ENCODE results near the gene RTN4RL1.

Gene RTN4RL1

DNA sequence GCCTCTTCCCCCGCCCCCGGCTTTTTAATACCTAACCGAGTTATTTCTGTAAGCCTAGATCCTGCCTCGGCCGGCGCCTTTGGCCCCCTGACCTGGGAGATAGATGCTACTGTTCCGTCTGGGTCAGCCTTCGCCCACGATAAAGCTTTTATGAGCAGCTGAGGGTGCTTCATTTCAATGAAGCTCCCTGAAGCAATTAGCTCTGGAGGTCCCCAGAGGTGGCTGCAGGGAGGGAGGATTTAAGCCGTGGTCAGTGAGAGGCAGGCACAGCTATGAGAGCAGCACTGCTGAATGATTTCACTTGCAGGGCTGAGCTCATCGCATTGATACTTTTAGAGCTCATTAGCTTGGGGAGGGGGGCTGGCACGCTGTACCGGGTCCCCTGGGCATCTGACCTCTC lies 105.9 kb downstream of the RTN4RL1 start:
- no peak for DNase-seq (ENCODE audit: low read depth)

DNA sequence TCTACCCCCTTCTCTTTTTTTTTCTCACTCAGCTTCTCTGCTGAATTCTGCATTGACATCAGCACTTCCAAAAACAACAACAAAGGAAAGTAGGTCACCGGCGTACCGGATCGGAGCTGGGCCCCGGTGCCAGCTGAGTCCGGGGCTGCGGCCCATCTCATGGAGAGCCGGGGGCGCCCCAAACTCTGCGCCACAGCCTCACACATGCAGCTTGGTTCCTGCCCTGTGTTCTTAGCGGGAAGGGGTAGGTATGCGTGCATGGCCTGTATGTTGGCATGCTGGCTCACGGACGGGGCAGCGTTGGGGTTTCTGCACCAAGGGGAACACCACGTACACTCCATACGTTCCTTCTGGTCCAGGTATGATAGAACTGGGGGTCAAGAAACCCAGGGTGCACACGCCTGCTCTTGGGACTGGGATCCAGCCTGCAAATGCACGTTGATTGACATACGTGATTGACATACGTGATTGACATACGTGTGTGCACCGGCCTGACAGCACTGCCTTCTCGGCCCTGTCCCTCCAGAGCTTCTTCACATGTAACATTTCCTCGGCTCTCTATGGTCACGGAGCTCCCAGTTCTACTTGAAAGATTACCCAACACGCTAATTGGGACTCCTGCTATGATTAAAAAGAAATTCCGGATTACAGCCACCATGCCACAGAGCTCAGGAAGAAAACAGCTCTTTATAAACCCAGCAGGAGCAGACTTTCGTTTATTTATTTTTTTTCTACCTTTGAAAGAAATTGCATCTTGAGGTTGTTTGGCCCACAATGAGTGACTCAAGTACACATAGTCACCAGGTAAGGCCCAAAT lies 106.6 kb downstream of the RTN4RL1 start:
- no peak for DNase-seq (ENCODE audit: low read depth)

DNA sequence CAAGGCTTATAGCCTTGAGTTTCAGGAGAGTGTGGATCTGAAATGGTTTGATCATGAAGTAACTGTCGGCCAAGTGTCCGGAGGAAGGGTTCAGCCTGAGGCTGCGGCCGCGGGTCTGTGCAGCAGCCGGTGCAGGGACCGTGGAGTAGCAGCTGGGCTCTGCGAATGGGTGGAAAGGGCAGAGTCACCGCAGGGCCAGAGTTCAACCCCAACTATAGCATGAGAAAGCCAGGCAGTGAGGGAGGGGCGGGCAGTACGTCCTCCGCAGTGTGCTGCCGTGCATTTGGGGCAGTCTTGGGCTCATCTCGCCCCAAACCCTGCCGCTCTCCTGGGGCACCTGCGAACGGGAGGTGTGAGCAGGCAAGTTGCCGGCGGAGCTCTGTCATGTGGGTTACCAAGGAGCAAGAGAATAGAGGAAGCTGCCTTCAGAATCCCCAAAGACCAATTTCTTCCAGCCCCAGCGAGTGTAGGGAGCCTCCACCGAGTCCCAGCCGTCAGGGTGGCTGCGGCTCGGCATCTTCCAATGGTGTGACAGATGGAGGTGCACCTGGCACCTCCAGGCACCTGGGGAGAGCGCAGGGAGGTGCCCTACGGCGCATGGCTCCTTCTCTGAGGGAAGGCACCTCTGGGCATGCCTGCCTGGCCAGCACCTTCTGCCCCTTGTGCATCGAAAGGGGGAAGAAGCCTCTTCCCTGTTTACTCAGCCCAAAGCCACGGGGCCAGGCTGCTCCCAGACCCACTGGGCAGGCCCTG lies 108.0 kb downstream of the RTN4RL1 start:
- DNase-seq (ENCODE audit: low read depth): no peak

DNA sequence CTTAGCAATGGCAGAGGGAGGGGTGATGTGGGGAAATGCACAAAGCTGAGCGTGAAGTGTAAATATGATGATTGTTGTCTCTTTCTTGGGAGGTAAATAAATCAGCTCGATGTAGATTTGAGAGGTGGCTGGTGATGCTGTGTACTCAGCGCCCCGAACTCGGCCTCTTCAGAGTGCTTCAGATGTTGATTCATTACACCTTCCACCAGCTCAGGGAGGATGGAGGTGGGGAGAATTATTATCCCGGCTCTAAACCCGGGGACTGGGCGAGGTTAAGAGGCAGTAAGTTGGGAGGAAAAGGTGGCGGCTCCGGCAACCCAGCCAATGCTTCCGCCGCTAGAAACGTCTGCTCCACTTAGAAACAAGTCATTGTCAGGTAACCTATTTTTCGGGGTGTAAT lies 108.8 kb downstream of the RTN4RL1 start:
- DNase-seq (ENCODE audit: low read depth): no peak

DNA sequence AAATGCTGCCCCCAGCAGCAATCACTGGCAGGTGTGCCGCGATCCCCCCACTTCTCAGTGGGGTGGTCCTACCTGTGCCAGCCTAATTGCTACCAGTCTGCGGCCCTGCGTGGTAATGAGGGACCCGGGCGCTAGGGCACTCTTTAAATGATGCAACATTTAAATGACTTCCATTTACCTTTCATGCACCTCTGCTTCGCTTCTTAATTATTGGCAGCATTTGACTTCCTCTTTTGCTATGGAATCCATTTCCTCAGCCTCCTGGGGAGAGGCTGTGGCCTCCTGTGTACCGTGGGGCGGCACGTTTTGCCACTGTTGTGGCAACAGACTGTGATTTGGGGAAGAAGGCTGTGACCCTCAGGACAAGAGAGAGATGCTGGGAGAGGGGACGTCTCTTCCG lies 109.2 kb downstream of the RTN4RL1 start:
- no peak for DNase-seq (ENCODE audit: low read depth)

DNA sequence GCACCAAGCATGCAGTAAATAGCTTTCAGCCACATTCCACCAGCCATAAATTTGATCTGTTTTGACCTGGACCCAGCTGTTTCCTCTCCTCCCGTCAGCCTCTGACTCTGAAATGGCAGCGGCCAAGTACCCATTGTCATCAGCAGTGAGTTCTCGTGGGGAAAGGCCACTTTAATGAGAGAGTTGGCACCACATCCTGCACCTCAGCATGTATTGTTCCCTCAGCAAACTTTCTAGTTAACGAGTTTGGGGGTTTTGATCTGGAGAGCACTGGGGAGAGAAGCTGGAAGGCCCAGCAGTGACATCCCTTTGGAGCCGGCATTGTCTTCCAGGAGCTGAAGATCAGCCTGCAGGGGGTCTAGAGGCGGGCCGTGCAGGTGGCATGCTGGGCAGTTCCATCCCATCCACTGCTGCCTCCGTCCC lies 110.5 kb downstream of the RTN4RL1 start:
- no peak for DNase-seq (ENCODE audit: low read depth)

DNA sequence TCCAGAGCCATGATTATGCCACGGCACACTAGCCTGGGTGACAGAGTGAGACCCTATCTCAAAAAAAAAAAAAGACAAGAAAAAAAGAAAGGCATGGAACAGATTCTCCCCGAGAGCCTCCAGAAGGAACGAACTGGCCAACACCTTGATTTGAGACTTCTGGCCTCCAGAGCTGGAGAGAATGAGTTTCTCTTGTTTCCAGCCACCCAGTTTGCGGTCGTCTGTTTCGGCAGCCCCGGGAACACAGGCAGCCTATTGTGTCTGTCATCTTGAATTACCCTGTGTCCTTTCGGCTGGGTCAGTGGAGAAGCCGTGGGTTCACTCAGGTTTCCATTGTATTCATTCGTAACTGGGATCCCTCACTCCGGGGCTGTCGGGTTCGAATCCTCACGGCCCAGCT lies 111.4 kb downstream of the RTN4RL1 start:
- no peak for DNase-seq (ENCODE audit: low read depth)

DNA sequence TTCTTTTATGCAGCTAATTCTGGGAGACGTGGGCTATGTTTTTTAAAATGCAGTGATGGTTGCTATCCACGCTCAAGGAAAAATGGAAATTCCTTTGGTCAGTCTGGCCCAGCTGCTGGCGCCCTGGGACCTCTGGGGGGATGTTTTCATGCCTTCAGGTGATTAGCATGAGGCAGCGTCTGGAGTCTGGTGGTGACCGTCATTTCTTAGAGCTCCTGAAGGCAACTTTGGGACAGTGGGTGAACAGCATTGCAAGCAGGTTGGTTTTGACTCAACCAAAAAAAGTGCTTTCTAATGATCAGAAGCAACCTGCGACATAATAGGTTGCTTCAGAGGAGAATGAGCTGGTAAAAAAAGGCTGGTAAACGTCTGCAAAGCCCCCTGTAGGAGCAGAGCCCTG lies 113.0 kb downstream of the RTN4RL1 start:
- no peak for DNase-seq (ENCODE audit: low read depth)

DNA sequence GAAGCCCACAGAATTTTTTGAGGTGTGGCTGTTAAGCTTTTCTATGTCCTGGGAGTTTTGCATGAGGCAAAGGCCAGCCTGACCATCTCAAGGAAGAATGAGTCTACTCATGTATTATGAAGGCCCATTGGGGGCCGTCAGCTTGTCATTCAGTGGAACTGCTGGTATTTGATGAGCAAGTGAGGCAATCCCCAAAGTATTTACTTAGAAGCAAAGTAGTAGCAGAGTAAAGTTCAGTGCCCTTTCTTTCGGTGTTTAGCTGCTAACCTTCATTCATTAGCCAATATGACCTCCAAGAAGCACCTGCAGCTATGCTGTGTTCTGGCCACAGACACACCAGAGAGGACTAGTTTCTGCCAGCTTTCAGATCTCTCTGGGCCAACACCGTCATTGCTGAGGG lies 115.1 kb downstream of the RTN4RL1 start:
- no peak for DNase-seq (ENCODE audit: low read depth)

DNA sequence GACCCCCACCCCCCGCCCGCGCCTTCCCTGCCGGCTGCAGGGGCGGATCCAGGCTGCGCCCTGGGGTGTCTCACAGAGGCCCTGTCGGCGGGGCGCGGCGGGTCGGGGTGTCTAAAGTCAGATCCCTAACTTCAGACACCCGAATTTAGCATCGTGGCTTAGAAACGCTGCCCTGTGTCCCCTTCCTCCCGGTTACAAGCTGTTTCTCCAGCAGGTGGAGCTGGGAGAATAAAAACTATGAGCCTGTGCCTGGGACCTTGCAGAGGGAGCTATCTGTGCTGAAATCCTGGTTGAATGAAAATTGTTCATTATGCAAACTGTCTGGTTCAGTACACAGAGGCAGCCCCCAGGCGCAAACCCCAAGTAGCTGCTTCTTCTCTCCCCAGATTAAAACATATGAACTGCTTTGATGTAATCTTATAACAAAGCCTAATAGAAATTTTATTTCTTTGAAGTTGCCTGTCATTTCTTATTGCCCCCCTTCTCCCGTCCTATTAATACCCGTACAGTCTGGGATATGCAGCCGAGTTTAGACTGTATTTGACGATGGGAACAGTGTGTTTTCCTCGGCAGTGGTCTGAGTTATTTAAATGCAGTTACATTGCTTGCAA lies 116.3 kb downstream of the RTN4RL1 start:
- DNase-seq (ENCODE audit: low read depth): no peak

DNA sequence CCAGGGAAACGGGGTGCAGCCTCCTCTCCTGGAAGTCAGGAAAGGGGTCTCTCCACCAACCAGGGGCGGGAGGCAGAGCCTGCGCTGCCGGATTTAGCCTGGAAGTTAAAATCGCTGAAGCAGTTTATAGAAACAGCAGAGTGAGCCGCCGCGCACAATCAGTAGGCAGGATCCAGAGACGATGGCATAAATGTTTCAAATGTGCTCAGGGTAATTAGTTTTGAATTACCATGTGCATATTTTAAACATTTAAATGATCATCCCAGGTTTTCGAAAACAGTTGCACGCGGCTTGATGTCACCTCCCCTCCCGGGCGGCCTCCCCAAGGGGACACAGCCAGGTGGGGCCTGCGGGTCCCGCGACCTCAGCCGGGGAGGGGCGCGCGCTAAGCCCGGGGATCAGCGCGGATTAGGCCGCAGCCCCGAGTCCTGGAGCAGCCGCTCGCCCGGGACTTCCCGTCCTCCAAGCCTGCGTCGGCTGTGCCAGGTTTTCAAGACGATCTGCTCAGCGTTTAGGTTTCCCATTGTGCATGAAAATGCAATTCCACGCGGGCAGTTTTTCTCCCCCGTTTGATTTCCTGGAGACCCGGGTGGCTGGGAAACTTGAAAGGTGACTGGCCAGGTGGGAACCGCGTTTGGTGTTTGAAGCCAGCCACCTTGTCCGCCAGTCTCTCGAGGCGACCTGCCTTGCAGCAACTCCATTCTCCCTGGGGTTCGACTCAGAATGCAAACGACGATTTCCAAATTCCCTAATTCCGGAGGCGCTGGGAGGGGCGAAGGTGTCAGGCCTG lies 117.0 kb downstream of the RTN4RL1 start:
- no peak for DNase-seq (ENCODE audit: low read depth)

DNA sequence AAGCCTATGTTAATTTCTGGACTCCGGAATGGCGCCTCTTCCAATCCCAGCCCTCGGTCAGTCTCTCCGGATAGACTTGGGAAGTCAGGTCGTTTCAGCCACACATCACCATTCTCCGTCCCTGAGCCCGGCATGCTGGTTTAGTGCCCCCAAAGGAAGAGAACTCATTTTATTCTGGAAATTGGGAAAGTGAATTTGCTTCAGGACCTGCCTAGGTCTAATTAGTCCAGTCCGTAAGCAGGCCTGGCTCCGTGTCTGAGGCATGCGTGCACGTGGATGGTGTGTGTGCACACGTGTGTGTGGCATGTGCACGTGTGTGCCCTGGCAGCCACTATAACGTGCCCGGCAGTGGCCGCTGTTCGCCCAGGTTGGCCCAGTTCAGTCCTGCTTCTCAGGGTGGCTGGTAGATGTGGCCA lies 117.9 kb downstream of the RTN4RL1 start:
- DNase-seq (ENCODE audit: low read depth): no peak

DNA sequence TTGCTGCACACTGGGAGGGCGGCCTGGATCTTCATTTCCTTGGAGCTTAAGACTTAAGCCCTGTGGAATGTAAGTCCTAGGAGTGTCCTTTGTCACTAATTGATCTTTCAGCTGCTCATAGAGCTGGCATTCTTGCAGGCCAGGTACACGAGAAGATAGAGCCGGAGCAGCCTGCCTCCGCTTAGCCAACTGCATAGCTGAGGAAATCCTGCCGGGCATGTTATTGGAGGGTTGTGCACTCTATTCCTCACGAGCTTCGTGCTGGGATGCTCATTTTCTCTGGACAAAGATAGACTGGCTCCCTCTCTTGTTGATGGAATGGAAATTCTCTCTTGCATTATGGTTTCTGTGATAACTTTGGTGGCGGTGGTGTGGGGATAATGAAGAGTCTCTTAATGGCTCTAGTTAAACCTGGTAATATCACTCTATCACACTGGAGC lies 118.5 kb downstream of the RTN4RL1 start:
- DNase-seq (ENCODE audit: low read depth): no peak

DNA sequence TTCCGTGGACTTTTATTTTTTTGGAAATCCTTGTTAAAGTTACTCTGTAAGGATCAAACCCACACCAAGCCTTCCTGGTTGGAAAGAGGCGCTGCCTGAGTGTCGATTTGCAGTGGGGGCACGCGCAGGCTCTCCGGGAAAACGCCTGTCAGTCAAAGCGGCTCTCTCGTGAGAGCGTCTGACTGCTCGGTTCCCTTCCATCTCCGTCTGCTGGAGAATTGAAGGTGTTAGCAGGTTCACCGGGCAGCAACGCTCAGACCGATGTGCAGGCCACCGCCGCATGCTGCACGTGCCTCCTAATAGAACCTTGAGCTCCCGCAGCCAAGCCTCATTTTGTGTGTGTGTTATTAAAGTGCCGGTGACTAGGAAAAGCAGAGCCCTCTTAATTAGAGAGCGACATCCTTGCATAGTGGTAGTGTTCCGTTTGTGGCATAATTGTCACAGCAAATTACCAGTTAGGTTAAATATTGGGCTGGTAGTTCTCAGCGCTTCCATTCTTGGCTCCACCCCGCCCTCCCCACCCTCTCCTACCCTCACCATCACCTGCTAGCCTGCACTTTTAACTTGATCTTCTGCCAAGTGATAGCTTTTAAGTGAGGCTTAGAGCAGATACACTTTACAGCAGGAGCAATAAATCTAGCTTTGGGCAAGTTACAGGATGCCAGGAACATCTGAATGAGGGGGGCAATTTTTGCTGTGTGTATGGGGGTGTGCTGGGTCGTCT lies 119.8 kb downstream of the RTN4RL1 start:
- no peak for DNase-seq (ENCODE audit: low read depth)

DNA sequence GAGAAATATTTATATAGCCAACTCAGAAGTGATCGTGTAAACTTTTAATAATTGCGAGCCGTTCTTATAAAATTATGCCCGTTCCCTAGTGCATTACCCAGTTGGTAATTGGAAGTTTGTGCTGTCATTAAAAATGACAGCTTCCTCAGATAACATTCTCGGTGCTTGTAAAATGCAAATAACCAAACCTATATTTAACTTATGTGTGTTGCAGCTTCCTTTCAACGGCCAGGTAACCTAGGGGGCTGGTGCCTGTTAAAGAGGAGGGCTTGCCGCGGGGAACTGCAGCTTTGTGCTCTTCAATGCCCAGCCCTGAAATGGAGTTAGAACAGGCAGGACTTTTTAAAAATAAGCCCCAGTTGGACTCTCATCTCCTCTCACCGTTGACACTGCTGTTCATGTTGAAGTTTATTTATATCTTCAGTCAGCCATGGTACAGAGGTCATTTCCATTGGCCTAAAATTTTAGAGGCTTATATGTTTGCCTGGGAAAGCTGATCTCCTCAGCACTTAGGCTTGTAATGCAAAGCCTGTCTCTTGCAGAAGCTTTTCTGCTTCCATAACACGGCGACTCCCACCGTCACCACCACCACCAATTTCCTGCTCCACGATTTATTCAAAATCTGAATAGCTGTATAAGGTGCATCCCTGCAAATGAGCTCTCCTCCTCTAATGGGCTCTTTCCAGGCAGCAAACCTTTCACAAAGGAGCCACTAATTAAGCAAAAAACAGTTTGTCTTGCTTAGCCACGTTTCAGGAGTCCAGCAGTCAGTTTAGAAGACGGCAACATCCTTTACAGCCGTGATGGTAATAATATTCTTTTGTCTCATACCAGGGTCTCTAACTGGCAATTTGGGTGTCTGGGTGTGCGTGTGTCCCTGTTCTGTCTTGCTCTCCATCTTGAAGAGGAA lies 120.6 kb downstream of the RTN4RL1 start:
- DNase-seq (ENCODE audit: low read depth): no peak

DNA sequence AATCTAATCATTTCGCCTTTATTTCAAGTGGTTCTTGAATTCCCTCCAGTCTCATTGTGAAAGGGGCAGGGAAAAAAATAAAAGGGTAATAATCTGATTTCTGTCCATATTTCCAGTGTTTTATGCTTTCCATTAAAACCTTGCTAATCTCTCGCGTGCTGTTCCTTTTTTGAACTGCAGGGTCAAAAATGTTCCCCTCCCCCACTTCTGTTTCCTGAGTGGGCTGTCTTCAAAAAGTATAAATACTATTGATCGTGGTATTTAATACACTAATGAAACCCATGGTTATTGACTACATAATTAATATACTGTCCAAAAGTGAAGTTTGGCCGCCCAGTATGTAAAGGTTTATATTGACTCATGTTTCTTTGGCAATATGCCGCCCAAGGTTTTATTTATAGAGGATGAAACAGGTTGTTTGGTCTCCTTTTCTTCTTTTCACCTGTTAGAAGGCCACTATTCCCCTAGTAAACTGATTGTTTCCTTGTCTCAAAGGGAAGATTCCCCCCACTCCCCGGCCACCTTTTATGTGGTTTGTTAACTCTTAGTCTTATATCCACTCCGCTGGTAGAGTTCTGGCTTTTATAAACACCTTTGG lies 125.6 kb downstream of the RTN4RL1 start:
- DNase-seq (ENCODE audit: low read depth): no peak

DNA sequence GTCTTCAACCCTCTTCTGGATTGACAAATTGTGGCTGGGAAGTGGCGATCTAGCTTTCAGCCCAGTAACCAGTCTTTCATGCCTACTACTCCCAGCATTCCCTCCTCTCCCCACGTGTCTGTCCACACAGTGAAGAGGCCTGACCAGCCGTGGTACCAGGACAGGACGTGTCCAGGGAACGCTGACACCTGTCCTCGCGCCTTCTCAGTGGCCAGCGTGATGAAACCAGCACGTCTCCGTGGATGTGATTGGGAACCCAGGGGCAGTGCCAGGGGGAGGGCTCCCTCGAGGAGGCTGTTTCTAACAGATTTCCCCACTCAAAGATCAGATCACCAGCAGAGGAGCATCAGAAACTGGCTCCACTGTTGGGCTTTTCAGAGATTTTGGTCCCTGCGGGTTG lies 126.3 kb downstream of the RTN4RL1 start:
- DNase-seq (ENCODE audit: low read depth): no peak

DNA sequence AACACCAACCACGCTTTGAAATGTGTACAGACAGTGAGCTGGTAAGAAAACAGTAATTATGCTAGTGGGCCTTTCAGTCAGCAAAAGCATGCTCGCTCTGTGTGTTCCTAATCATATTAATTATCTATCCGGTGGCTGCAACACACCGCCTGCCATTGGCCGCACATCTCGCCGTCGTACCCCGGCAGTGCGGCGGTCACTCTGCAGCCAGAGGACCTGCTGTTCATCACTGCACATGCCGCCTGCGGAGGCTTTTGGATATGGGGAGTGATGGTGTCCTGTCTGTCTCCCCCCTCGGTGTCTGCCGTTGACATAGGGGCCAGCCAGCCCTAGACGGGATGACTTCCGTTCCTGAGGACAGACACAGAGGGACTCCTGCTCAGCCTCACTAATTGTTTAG lies 126.8 kb downstream of the RTN4RL1 start:
- no peak for DNase-seq (ENCODE audit: low read depth)

DNA sequence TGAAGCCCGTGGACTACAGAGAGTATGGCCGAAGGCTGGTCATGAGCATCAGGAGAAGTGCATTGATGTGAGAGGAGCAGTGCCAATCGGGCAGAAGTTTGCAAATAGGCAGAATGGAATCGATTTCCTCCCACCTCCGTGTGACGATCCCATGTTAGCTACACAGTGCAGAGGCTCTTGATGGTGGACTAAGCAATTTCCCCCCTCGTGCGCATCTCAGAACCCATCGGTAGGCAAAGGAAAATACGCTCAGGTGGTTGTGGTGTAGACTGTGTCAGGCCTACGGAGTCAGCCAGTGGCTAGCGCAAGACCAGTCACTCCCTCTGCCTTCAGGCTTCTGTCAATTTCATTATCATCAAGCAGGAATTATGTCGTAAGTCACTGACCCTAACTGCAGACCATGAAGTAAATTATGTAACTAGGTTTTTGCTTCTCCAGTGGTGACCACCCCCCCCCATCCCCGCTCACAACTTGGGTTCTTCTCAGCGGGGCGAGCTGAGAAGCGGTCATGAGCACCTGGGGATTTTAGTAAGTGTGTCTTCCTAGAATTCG lies 128.0 kb downstream of the RTN4RL1 start:
- no peak for DNase-seq (ENCODE audit: low read depth)

Measured in stimulated activated CD8-positive, alpha-beta memory T cell treated with anti-CD3 and anti-CD28 coated beads, Interleukin-15, amount 100 ng/mL, for 1 hour (primary cell).